Activated CD4-positive, CD25-positive, alpha-beta regulatory T cell (primary cell): ENCODE data around the gene ARL6IP4.
"Not testable (repeated sequence)": the region's sequence is repeated elsewhere in the genome, so short reads cannot be mapped to it uniquely, and the experiment has no call there.

Experiments
- DNase-seq, 4 experiments: peaks; one replicate each; lab custom pipeline; 2025; lab: John Stamatoyannopoulos, UW

ARL6IP4 gene

DNA sequence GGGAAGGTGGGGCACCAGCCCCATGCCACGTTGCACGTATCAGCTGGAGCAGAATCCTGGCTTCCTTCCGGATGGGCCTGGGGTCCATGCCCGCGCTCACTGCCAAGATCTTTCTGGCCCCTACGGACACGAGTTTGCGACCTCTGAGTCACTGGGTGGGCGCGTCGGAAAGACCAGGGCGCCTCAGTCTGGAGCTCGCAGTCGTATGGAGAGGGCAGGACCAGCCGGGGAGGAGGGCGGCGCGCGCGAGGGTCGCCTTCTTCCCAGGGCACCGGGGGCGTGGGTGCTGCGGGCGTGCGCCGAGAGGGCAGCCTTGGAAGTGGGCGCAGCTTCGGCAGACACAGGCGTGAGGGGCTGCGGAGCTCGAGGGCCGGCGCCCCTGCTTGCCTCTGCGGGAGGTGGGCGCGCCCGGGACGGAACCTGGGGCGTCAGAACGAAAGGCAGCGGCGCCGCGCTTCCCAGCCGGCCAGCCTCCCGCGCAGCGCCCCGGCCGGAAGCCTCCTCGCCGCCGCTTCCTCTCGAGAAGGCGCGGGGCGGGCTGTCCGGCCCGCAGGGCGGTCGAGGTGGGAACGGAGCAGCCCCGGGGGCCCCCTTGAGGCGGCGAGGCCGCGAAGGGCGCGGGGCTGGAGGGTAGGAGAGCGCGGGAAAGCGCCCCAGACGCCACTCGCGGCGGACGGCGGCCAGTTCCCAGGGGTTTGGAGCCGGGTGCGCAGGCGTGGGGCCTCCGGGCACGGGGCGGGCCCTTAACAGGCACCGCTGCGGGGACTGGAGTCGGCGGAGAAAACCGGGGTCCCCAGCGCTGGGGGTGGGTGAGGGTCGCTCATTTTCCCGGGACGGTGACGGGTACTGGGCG, at the start of gene ARL6IP4:
TSS of gene ARL6IP4 (plus strand) at position 499 of the 853 bp plus-strand sequence. CDS start 459 bp downstream, outside the sequence.
- peak in 3 of 4 experiments; percentile 37 to 54 (median 37) for DNase-seq

DNA sequence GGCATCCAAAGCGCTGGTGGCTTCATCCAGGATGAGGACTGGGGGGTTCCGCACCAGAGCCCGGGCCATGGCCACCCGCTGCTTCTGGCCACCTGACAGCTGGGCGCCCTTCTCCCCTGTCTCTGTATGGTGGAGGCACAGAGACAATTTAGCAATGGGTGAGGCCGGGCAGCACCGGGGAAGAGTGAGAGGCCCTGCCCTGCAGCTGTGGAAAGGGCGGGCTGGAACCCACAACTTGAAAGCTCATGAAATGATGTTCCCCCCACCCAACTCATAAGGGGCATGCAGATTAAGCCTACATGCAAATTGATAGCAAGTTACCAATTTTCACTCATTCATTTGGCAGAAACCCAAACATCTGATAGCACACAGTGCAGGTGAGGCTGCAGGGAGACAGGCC, 48.3 kb upstream of the ARL6IP4 start:
- no peak for DNase-seq

DNA sequence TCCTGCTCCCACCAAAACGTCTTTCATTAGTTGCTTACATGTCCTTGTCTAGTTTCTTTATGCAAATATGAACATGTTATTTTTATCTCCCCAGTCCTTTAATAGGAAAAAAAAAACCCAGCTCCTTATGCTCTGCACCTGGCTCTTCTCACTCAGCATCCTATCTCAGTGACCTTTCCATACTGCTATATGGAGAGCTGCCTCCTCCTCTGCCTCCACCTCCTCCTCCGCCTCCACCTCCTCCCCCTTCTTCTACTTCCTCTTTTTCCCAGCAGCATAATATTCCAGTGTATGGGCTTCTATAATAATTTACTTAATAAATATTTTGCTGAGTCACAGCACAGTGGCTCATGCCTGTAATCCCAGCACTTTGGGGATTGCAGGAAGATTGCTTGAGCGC, 45.8 kb upstream of the ARL6IP4 start:
- DNase-seq: no peak

DNA sequence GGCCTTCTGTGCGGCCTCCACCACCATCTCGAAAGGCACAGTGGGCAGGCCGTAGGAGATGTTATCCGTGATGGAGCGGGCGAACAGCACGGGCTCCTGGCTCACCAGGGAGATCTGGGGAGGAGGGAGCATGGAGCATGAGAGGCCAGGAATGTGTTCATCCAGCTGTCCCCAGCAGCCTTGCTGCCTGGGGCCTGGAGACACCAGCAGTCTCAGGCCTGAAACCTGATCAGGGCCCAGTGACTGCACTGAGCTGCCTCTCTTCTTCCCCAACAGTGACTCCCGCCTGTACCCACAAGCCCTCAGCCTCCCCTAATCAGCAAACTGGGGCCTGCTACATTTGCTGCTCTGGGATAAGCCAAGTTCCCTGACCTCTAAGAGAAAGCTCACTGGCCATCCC, 45.2 kb upstream of the ARL6IP4 start:
- DNase-seq: no peak

DNA sequence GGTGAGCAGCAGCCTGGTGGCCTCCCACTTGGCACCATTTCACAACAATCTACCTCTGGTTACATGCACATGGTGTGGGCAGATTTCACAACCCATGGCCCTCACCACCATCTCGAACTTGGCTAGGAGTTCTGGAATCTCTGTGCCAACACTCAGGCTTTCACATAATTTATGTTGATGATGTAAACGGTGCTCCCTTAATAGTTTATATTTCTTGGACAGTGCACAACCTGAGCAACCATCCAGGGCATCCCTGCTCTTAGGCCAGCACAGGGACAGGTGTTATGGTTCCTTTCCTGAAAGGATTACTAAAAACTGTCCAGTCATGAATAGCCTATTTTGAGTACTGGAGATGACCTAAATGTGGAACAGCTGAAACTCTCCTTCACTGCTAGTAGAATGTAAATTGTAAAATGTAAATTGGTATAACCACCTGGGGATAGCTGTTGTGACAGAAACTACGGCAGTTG, 42.8 kb upstream of the ARL6IP4 start:
- DNase-seq: no peak

DNA sequence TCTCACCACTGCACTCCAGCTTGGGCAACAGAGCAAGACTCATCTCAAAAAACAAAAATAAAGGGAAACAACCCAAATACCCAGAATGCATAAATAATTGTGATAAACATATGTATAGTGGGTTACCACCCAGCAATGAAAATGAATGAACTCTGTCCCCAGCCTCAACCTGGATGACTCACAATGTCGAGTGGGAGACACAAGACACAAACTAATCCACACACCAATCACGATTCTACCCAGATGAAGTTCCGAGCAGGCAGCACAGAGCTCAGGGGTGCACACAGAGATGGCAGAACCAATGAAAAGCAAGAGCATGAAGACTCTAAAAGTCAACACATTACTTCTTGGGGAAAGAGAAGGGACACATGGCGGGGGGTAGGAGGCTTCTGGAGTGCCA, 41.4 kb upstream of the ARL6IP4 start:
- no peak for DNase-seq

DNA sequence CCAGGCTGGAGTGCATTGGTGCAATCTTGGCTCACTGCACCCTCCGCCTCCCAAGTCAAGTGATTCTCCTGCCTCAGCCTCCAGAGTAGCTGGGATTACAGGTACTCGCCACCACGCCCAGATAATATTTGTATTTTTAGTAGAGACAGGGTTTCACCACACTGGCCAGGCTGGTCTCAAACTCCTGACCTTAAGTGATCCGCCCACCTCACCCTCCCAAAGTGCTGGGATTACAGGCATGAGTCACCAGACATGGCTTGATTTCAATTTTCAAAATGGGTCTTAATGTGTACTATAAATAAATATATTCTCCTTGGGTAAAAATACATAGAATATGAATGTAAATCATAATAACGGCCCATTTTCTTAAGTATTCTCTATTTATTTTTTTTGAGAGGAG, 39.1 kb upstream of the ARL6IP4 start:
- not testable (repeated sequence) for DNase-seq

DNA sequence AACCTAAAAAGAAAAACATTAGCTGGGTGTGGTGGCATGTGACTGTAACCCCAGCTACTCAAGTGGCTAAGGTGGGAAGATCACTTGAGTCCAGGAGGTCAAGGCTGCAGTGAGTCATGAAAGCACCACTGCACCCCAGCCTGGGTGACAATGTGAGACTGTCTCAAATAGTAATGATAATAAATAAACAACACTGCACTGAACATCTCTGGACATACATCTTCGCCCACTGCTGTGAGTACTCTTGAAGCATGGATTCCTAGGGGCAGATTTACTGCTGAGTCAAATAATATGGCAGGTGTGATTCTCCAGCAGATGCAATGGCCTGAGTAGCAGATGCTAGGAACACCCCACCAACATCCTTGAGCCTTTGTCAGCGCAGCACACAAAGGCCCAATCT, 37.8 kb upstream of the ARL6IP4 start:
- DNase-seq: no peak

DNA sequence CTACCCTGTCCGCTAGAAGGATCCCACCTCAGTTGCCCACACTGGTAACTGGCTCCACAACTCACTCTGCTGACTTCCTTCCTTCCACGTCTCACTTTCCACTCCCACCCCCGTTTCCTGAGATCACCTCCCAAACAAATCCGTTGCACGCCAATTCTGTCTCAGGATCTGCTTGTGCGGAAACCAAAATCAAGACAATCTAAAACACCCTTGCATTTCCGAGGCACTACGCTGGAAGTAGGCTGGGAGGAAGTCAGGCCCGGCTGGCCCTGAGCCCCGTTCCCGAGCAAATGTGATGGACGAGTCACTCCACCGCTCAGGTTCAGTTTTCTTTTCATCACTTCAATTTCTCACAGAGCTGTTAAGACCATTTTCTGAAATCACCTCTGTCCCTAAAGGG, 37.3 kb upstream of the ARL6IP4 start:
- DNase-seq: no peak

DNA sequence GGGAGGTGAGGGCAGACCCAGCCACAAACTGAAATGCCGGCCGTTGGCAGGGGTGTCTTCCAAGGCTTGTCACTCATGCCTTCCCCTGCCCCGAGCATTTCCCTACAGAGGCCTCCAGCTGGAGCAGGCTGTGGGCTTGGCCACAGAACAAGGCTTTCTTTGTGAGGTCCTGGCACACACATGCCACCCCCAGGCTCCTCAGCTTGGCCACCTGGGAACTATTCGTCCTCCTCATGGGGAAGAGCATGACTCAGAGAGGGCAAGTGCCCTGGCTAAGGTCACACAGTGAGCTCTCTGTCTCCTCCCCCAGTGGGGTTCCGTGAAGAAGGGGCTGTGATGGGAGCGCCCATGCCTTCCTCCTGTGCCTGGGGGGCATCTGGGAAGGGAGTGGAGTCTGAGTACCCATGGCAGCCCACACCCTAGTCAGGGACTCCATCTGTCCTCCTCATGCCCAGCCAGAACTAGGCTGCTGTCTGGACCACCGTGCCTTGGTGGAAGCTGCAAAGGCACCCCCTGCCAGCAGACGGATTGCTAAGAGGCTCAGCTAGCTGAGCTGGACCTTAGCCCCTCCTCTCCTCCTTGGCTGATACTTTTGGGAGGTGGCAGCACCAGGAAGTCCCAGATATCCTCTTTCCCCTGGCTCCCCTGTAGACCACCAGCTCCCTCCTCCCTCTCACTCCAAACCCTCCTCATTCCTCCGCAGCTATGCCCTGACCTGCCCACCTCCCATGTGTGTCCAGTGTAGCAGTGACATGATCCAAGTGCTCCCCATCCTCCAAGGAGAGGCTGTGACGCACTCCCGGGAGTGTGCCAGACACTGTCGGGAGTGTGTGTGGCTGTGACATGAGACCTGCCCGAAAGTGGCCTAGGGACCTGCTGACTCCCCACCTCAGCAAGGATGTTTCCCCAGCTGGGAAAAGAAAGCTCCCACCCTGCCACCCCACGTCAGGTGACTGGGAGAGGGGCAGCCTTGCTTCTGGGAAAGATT, 35.6 kb upstream of the ARL6IP4 start:
- DNase-seq: no peak

DNA sequence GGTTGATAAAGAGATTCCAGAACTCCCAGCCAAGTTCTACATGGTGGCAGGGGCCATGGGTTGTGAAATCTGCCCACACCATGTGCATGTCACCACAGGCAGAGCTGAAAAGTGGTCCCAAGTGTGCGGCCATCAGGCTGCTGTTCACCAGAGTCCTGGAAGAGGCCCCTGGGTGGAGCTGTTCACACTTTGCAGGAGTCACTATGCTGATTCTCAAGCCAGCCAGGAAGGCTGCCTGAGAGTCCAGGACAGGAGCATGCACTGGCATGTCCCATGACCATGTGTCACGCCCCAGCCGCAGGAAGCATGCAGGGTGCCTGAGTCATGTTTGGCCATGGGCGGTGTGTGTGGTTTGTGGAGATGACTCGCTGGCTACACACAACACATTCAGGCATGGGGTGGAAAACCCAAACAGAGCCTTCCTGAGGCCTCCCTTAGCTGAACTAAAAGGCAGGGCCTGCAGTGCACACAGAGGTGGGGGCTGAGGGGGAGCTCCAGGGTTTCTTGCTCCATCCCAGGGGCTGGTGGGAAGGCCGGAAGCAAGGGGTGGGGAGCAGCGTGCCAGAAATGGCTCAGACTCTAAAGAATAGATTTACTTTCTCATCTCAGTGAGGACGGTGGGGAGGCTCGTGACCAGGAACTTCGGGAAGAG, 33.7 kb upstream of the ARL6IP4 start:
- peak; percentile 24 to 41 (median 34) for DNase-seq

DNA sequence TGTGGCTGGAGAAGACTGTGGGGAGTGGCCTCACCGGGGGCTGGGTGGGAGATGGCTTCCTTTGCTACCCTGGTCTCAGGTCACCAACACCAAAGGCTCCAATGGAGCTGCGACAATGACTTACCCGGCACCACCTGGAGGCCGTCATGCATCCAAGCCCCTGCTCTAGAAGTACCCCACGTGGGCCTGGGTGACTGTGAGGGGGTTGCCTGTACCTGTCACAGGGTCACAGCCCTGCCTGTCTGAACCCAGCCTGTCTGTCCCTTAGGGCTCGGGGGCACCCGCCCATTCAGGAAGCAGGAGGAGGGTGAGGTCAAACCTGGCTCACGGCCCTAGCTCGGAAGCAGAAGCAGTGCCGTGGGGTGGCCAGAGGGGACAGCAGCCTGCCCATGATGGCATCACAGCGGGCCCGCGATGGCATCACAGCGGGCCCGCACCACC, 33.1 kb upstream of the ARL6IP4 start:
- DNase-seq: no peak

DNA sequence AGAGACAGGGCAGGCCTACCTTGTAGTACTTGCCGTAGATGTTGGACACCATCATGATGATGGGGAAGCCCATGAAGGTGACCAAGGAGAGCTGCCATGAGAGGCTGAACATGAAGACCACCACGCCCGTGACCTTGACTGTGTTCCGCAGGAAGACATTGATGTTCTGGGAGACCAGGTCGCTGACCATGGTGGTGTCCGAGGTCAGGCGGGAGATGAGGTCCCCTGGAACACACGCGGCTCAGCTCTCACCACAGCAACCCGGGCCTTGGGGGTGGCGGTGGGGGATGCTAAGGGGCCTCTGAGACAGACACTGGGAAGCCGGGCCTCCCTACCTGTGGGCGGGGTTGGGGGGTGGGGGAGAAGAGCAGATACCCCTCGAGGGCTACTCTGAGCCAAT, 31.9 kb upstream of the ARL6IP4 start:
- DNase-seq: no peak

DNA sequence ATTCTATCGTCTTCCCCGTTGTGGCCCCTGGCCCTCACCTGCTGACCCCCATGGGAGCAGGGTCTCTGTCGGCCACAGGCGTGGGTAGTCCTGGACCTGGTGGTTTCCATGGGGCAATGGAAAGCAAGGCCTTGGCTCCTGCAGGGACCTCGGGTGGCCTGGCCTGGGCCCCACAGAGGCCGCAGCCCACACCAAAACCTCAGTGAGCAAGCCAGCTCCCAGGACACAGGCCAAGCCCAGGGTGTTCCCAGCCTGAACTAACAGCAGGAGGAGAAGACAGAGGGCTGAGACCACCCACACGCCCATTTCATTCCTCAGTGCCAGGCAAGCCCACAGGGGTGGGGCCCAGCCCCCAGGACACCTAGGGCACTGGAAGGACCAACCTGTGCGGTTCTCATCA, 31.1 kb upstream of the ARL6IP4 start:
- no peak for DNase-seq

DNA sequence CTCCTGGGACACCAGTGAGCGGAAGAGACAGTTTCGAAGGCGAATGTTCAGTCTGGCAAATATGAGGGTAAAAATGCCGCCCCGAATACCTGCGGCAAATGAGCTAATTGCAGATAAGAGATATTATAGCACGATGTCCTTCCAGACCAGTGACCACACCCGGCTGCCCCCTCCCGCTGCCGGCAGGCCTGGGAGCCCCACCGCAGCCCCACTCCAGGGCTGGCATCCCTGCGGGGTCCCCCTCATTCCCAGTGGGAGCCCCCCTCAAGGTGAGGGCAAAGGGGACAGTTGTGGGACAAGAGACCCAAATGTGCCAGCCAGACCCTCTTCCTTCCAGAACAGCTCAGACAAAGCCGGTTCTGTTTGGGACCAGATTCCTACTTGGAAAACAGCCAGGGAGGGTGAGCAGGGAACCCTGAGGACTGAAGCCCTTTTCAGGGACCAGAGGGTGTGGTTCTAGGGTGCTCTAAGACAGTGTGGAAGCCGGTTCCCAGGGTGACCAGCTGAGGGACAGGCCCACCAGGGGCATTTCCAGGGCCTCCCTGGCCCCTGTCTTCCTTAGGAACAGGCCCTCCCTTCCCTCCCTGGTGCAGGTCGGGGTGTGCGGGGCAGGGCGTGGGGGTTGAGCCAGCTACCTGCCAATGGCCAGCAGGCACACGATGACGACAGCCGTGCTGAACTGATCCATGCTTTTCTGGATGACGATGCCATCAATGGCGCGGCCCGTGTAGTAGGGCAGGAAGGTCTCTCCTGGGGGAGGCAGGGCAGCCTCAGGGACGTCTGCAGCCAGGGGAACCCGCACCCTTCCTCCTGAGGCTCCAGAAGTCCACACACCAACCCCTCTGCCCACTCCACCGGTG, 30.4 kb upstream of the ARL6IP4 start:
- DNase-seq: no peak

DNA sequence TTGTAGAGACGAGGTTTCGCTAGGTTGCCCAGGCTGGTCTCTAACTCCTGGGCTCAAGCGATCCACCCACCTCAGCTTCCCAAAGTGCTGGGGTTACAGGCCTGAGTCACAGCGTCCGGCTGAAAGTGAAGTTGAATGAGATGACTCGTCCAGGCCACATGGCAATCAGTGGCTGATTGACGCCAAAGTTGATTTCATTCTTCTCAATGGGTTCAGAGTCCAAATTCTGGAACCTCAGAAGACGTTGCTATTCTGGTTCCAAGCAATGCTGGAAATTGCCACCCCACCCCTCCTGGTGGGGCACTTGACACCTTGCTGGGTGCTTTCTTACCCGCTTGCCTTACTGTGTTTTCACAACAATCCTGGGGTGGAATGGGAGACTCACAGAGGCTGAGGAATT, 29.1 kb upstream of the ARL6IP4 start:
- DNase-seq: no peak

DNA sequence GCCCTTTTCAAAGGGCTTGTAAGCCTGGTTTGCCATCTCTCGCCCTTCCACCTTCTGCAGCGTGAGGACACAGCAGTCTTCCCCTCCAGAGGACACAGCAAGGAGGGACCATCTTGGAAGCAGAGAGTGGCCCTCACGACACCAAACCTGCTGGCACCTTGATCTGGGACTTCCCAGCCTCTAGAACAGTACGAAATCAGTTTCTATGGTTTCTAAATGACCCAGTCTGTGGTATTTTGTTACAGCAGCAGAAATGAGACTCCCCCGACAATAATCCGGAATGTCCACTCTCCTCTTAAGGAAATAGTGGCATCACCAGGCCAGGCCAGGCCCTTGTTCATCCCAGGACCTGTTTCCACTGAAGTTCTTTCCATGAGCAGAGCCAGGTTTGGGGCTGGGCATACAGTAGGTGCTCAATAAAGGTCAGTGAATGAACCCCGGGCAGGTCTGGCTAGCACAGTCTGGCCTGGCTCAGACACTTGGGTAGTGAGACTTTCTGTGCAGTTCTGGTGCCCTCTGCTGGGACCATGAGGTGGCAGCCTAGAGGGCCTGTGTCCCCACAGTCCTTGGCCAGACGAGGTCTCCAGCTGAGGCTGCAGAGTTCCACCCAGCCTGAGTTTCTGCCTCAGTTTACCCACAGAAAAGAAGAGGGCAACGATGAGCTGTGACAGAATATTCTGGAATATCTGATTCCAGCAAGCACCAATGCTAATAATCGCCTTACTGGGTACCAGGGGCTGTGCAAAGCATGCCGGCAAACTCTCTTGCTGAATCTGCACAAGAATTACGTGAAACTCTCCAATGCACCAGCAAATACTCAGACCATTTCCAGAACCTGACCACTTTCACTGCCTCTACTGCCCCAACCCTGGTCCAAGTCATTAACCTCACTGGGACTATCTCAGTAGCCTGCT, 28.2 kb upstream of the ARL6IP4 start:
- peak; percentile 37 to 58 (median 50) for DNase-seq

DNA sequence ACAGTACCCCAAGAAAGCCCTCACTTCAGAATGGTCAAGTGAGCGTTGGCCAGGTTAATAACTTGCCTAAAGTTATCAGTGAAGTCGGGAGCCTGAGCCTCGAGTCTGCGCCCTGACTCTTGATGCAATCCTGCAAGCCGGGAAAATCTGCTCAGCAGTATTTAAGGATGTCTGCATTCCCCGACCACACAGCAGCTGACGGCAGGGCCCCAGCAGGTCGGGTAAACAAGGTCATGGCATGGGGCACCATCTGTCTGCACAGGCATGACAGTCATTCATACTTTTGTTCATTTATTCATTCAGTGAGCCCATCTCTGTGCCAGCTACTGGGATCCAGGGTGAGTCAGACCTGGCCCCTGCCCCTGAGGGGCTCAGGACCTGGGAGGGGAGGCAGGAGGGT, 25.3 kb upstream of the ARL6IP4 start:
- no peak for DNase-seq

DNA sequence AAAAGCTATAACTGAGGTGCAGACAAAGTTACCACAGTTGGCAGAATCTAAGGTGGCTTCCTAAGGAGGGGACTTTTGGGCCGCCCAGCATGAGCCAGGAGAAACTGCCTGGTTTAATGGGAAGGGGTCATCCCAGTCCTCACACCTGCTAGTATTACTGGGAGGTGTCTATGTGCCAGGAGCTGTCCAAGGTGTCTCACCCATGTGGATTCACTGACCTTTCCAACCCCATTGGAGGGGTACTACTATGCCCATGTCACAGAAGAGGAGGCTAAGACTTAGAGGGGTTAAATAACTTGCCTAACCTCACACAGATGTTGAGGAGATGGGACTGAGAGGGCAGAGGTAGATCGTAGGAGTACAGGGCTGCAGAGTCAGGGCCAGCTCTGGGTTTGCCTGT, 24.4 kb upstream of the ARL6IP4 start:
- DNase-seq: no peak
